Liver (tissue), 3 donors: ENCODE measurements around the gene GALNT8.

Source experiments
- EGR1 ChIP-seq, 2 donors: IDR thresholded peaks; 2 replicates each; pipeline ENCODE4 v1.6.1; 2016 to 2018; ENCODE audit warnings: antibody characterized with exemption in 2 of 2, low read depth in 2 of 2
- FOXA1 ChIP-seq: IDR thresholded peaks from 2 replicates; pipeline ENCODE4 v1.6.1; 2016; ENCODE audit warnings: antibody characterized with exemption
- GABPA ChIP-seq, 2 donors: IDR thresholded peaks in 1 of 2; conservative IDR thresholded peaks in 1 of 2; 2 replicates each; pipeline ENCODE4 v1.6.1; 2016; ENCODE audit warnings: antibody characterized with exemption in 2 of 2, mild to moderate bottlenecking in 1 of 2, moderate library complexity in 1 of 2
- JUND ChIP-seq, 2 donors: IDR thresholded peaks; 2 replicates each; pipeline ENCODE4 v1.6.1; 2016; ENCODE audit warnings: antibody characterized with exemption in 2 of 2
- SP1 ChIP-seq: IDR thresholded peaks from 2 replicates; pipeline ENCODE4 v1.6.1; 2018; ENCODE audit warnings: antibody characterized with exemption, mild to moderate bottlenecking
- TAF1 ChIP-seq: conservative IDR thresholded peaks from 2 replicates; pipeline ENCODE4 v1.6.1; 2016; ENCODE audit warnings: antibody characterized with exemption, mild to moderate bottlenecking
- YY1 ChIP-seq: IDR thresholded peaks from 2 replicates; pipeline ENCODE4 v1.6.1; 2016; ENCODE audit warnings: antibody characterized with exemption, mild to moderate bottlenecking
- TF ChIP-seq, protein P1 (sequence below): fragments of 150-350 bp; IDR thresholded peaks from 2 replicates; pipeline ENCODE4 v1.5.1; 2017; ENCODE audit warnings: improper control_type of control experiment, low read depth, low read length; ENCODE audit not compliant: missing input control
- TF ChIP-seq, protein P2 (sequence below): IDR thresholded peaks from 2 replicates; pipeline ENCODE4 v1.6.1; 2016; ENCODE audit warnings: antibody characterized with exemption, mild to moderate bottlenecking
- TF ChIP-seq, protein P3 (sequence below): IDR thresholded peaks from 2 replicates; pipeline ENCODE4 v1.6.1; 2016; ENCODE audit warnings: antibody characterized with exemption
- donor health status: healthy.
- donor health status: healthy.

DNA sequence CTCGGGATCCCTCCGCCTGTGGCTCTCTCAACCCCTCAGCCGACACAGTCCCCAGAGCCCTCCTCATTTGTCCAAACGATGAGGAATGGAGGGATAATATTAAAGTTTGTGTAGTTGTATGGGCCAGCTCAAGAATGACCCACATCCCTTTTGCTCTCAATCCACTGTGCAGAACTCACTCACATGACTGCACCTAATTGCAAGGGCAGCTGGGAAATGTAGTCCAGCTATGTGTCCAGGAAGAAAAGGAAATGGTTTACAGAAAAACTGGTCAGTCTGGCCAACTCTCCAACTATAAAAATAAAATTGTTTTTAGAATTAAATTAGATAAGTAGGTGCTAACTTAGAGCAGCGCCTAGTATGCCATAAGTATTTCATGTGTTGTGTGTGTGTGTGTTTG lies 66.6 kb downstream of the GALNT8 start:
- TF ChIP-seq, protein P1, sequence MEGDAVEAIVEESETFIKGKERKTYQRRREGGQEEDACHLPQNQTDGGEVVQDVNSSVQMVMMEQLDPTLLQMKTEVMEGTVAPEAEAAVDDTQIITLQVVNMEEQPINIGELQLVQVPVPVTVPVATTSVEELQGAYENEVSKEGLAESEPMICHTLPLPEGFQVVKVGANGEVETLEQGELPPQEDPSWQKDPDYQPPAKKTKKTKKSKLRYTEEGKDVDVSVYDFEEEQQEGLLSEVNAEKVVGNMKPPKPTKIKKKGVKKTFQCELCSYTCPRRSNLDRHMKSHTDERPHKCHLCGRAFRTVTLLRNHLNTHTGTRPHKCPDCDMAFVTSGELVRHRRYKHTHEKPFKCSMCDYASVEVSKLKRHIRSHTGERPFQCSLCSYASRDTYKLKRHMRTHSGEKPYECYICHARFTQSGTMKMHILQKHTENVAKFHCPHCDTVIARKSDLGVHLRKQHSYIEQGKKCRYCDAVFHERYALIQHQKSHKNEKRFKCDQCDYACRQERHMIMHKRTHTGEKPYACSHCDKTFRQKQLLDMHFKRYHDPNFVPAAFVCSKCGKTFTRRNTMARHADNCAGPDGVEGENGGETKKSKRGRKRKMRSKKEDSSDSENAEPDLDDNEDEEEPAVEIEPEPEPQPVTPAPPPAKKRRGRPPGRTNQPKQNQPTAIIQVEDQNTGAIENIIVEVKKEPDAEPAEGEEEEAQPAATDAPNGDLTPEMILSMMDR, result no peak
- TF ChIP-seq TAF1 (no peak), GABPA (IDR thresholded peaks at IDR 0.05 in 1 of 2, conservative IDR thresholded peaks at IDR 0.05 in 1 of 2) (no peak), YY1 (no peak), JUND (IDR thresholded peaks at IDR 0.05) (no peak), FOXA1 (no peak), EGR1 (IDR thresholded peaks at IDR 0.05; ENCODE audit: low read depth in 2 of 2) (no peak), SP1 (no peak)
- TF ChIP-seq, protein P2, sequence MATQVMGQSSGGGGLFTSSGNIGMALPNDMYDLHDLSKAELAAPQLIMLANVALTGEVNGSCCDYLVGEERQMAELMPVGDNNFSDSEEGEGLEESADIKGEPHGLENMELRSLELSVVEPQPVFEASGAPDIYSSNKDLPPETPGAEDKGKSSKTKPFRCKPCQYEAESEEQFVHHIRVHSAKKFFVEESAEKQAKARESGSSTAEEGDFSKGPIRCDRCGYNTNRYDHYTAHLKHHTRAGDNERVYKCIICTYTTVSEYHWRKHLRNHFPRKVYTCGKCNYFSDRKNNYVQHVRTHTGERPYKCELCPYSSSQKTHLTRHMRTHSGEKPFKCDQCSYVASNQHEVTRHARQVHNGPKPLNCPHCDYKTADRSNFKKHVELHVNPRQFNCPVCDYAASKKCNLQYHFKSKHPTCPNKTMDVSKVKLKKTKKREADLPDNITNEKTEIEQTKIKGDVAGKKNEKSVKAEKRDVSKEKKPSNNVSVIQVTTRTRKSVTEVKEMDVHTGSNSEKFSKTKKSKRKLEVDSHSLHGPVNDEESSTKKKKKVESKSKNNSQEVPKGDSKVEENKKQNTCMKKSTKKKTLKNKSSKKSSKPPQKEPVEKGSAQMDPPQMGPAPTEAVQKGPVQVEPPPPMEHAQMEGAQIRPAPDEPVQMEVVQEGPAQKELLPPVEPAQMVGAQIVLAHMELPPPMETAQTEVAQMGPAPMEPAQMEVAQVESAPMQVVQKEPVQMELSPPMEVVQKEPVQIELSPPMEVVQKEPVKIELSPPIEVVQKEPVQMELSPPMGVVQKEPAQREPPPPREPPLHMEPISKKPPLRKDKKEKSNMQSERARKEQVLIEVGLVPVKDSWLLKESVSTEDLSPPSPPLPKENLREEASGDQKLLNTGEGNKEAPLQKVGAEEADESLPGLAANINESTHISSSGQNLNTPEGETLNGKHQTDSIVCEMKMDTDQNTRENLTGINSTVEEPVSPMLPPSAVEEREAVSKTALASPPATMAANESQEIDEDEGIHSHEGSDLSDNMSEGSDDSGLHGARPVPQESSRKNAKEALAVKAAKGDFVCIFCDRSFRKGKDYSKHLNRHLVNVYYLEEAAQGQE, result no peak
- TF ChIP-seq, protein P3, sequence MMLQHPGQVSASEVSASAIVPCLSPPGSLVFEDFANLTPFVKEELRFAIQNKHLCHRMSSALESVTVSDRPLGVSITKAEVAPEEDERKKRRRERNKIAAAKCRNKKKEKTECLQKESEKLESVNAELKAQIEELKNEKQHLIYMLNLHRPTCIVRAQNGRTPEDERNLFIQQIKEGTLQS, result no peak
